Measurements from ENCODE around the gene AP1S1.

The AP1S1 gene

GRCh38 chr7:101206665-101207042 is 52.4 kb downstream of the AP1S1 start:
- TF ChIP-seq CTCF (IDR thresholded peaks at IDR 0.05; ENCODE audit: borderline replicate concordance, insufficient read depth, low read depth, low read length): no peak
- no peak overlapping the region for H3K4me3 ChIP-seq (ENCODE audit: low read depth, low read length)

- TF ChIP-seq CTCF (IDR thresholded peaks at IDR 0.05; ENCODE audit: borderline replicate concordance, insufficient read depth, low read depth, low read length): no peak
Measured at GRCh38 chr7:101207459-101207858, 53.2 kb downstream of the AP1S1 start.

GRCh38 chr7:101208794-101209193 is 54.5 kb downstream of the AP1S1 start:
- H3K4me3 ChIP-seq (ENCODE audit: low read depth, low read length): no peak overlapping the region
- TF ChIP-seq CTCF (IDR thresholded peaks at IDR 0.05; ENCODE audit: borderline replicate concordance, insufficient read depth, low read depth, low read length): no peak

More at GRCh38 chr7:101207459-101207858, 53.2 kb downstream of the AP1S1 start:
- H3K4me3 ChIP-seq (ENCODE audit: low read depth, low read length): no peak overlapping the region

- no peak for TF ChIP-seq CTCF (IDR thresholded peaks at IDR 0.05; ENCODE audit: borderline replicate concordance, insufficient read depth, low read depth, low read length)
Measured at GRCh38 chr7:101210143-101210542, 55.9 kb downstream of the AP1S1 start.

More at GRCh38 chr7:101210143-101210542, 55.9 kb downstream of the AP1S1 start:
- H3K4me3 ChIP-seq (ENCODE audit: low read depth, low read length): no peak overlapping the region
